ENCODE results near the gene ACP5.

GRCh38 chr19:11555246-11555645 is 22.2 kb downstream of the ACP5 start:
- TF ChIP-seq CTCF (IDR thresholded peaks at IDR 0.05): no peak
- no peak for TF ChIP-seq POLR2A (IDR thresholded peaks at IDR 0.05)

Data from Peyer's patch (tissue), 4 donors.